HCT116 (cell line): ENCODE results near the gene NDUFS6.

ENCODE experiments used
- EZH2phosphoT487 ChIP-seq: fragments of 200-600 bp; IDR thresholded peaks from 2 replicates; pipeline ENCODE4 v1.6.1; 2018; ENCODE audit warnings: antibody characterized with exemption, borderline replicate concordance
- POLR2A ChIP-seq: IDR thresholded peaks from 2 replicates; pipeline ENCODE4 v1.7.0; 2011; ENCODE audit warnings: borderline replicate concordance; ENCODE audit not compliant: insufficient read depth, insufficient read length; ENCODE audit errors: extremely low read depth
- POLR2AphosphoS5 ChIP-seq: IDR thresholded peaks from 2 replicates; pipeline ENCODE4 v1.6.1; 2011; ENCODE audit warnings: mild to moderate bottlenecking, low read depth, low read length, moderate library complexity
- SP1 ChIP-seq: IDR thresholded peaks from 2 replicates; pipeline ENCODE4 v1.6.1; 2012; ENCODE audit warnings: low read depth
- TF ChIP-seq, protein P1 (sequence below), 3 experiments: fragments of 200-600 bp in 1 of 3; sonication (generic) in 1 of 3; IDR thresholded peaks in 2 of 3; conservative IDR thresholded peaks in 1 of 3; 2 replicates each; pipeline ENCODE4 v1.5.1; 2012 to 2017; ENCODE audit warnings: low read depth in 2 of 3, low read length in 2 of 3, antibody characterized with exemption in 1 of 3, borderline replicate concordance in 1 of 3, control low read depth in 1 of 3, mild to moderate bottlenecking in 1 of 3, mixed read lengths in 1 of 3, mixed run types in 1 of 3, moderate library complexity in 1 of 3; ENCODE audit not compliant: insufficient read depth in 1 of 3

- TF ChIP-seq, protein P1, sequence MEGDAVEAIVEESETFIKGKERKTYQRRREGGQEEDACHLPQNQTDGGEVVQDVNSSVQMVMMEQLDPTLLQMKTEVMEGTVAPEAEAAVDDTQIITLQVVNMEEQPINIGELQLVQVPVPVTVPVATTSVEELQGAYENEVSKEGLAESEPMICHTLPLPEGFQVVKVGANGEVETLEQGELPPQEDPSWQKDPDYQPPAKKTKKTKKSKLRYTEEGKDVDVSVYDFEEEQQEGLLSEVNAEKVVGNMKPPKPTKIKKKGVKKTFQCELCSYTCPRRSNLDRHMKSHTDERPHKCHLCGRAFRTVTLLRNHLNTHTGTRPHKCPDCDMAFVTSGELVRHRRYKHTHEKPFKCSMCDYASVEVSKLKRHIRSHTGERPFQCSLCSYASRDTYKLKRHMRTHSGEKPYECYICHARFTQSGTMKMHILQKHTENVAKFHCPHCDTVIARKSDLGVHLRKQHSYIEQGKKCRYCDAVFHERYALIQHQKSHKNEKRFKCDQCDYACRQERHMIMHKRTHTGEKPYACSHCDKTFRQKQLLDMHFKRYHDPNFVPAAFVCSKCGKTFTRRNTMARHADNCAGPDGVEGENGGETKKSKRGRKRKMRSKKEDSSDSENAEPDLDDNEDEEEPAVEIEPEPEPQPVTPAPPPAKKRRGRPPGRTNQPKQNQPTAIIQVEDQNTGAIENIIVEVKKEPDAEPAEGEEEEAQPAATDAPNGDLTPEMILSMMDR (IDR thresholded peaks at IDR 0.05 in 2 of 3, conservative IDR thresholded peaks at IDR 0.05 in 1 of 3; ENCODE audit: borderline replicate concordance in 1 of 3, insufficient read depth in 1 of 3, low read depth in 2 of 3, low read length in 2 of 3), result no peak
- TF ChIP-seq POLR2A (no peak), SP1 (no peak), POLR2AphosphoS5 (no peak), EZH2phosphoT487 (no peak)
Measured at GRCh38 chr5:1853531-1853930, 52.3 kb downstream of the NDUFS6 start.
